Testis (tissue), 2 donors: ENCODE data around the gene OTULINL.

Experiments used
- POLR2A ChIP-seq: fragments of 450-650 bp; IDR thresholded peaks from one replicate; pipeline ENCODE4 v1.6.1; 2017; ENCODE audit warnings: antibody characterized with exemption, mild to moderate bottlenecking, moderate library complexity
- TF ChIP-seq, protein P1 (sequence below), 3 experiments: fragments of 450-650 bp in 2 of 3; fragments of 200-600 bp in 1 of 3; sonication (generic) in 1 of 3; IDR thresholded peaks; one replicate each; pipeline ENCODE4 v1.5.1; 2016 to 2019; ENCODE audit warnings: antibody characterized with exemption in 3 of 3, mild to moderate bottlenecking in 2 of 3, moderate library complexity in 1 of 3

DNA sequence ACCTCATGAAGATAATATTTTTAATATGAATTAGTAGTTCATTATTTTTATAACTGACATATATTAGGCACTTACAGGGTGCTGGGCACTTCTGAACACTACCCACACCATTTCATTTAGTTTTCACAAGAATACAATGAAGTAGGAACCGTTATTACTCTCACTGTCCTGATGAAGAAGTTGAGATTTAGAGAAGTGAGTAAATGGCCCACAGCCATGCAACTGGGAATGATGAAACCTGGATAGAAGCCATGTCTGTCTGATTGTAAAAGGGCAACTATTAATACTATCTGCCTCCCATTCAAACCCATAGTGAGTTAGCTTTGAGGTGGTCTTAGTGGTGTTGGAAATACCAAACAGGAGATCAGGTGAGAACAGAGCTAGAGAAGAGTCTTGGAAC is 29.6 kb upstream of the OTULINL start:
- TF ChIP-seq, protein P1, sequence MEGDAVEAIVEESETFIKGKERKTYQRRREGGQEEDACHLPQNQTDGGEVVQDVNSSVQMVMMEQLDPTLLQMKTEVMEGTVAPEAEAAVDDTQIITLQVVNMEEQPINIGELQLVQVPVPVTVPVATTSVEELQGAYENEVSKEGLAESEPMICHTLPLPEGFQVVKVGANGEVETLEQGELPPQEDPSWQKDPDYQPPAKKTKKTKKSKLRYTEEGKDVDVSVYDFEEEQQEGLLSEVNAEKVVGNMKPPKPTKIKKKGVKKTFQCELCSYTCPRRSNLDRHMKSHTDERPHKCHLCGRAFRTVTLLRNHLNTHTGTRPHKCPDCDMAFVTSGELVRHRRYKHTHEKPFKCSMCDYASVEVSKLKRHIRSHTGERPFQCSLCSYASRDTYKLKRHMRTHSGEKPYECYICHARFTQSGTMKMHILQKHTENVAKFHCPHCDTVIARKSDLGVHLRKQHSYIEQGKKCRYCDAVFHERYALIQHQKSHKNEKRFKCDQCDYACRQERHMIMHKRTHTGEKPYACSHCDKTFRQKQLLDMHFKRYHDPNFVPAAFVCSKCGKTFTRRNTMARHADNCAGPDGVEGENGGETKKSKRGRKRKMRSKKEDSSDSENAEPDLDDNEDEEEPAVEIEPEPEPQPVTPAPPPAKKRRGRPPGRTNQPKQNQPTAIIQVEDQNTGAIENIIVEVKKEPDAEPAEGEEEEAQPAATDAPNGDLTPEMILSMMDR (IDR thresholded peaks at IDR 0.05) = no peak
- TF ChIP-seq POLR2A = no peak
